ENCODE results near the gene EDDM3A.
"Not testable (repeated sequence)": the region's sequence is repeated elsewhere in the genome, so short reads cannot be mapped to it uniquely, and the experiment has no call there.

EDDM3A gene

GRCh38 chr14:20733684-20734429 is 11.8 kb upstream of the EDDM3A start:
- DNase-seq, result no peak

- no peak for DNase-seq
Measured at GRCh38 chr14:20734430-20734806, 11.3 kb upstream of the EDDM3A start.

GRCh38 chr14:20738292-20738691 is 7.4 kb upstream of the EDDM3A start:
- DNase-seq, result not testable (repeated sequence)

GRCh38 chr14:20742132-20742531 is 3.6 kb upstream of the EDDM3A start:
- DNase-seq, result no peak

GRCh38 chr14:20743556-20743955 is 2.1 kb upstream of the EDDM3A start:
- no peak for DNase-seq

GRCh38 chr14:20746566-20746965 is 879 bp downstream of the EDDM3A start:
- DNase-seq, result no peak

- no peak for DNase-seq
Measured at GRCh38 chr14:20748439-20748838, 2.8 kb downstream of the EDDM3A start.

GRCh38 chr14:20750194-20750593 is 4.5 kb downstream of the EDDM3A start:
- DNase-seq, result no peak

- no peak for DNase-seq
Measured at GRCh38 chr14:20751963-20752562, 6.4 kb downstream of the EDDM3A start.

- DNase-seq, result no peak
Measured at GRCh38 chr14:20754308-20754707, 8.6 kb downstream of the EDDM3A start.

- no peak for DNase-seq
Measured at GRCh38 chr14:20755037-20755436, 9.3 kb downstream of the EDDM3A start.

GRCh38 chr14:20757965-20758364 is 12.3 kb downstream of the EDDM3A start:
- DNase-seq, result no peak

GRCh38 chr14:20759465-20759864 is 13.8 kb downstream of the EDDM3A start:
- not testable (repeated sequence) for DNase-seq

- DNase-seq, result no peak
Measured at GRCh38 chr14:20760950-20761349, 15.3 kb downstream of the EDDM3A start.

GRCh38 chr14:20768593-20768892 is 22.9 kb downstream of the EDDM3A start:
- DNase-seq, result no peak

GRCh38 chr14:20769421-20769820 is 23.7 kb downstream of the EDDM3A start:
- DNase-seq, result no peak

GRCh38 chr14:20772650-20773049 is 27.0 kb downstream of the EDDM3A start:
- no peak for DNase-seq

- DNase-seq, result no peak
Measured at GRCh38 chr14:20774258-20774824, 28.7 kb downstream of the EDDM3A start.

GRCh38 chr14:20775043-20775442 is 29.4 kb downstream of the EDDM3A start:
- no peak for DNase-seq

- DNase-seq, result no peak
Measured at GRCh38 chr14:20775901-20776300, 30.2 kb downstream of the EDDM3A start.

GRCh38 chr14:20781803-20782202 is 36.1 kb downstream of the EDDM3A start:
- no peak for DNase-seq

GRCh38 chr14:20782280-20782890 is 36.7 kb downstream of the EDDM3A start:
- no peak for DNase-seq

GRCh38 chr14:20787025-20787424 is 41.3 kb downstream of the EDDM3A start:
- no peak for DNase-seq

GRCh38 chr14:20789230-20789813 is 43.6 kb downstream of the EDDM3A start:
- no peak for DNase-seq
